NT2/D1 (cell line): ENCODE data around the gene RENBP.

Experiments used
- SUZ12 ChIP-seq: IDR thresholded peaks from 2 replicates; pipeline ENCODE4 v1.6.1; 2011; ENCODE audit not compliant: insufficient read length, insufficient read depth; ENCODE audit errors: extremely low read depth
- YY1 ChIP-seq: IDR thresholded peaks from 2 replicates; pipeline ENCODE4 v1.6.1; 2011; ENCODE audit not compliant: insufficient read length, insufficient read depth

GRCh38 chrX:153909024-153909979 lies 35.1 kb downstream of the RENBP start:
- no peak for TF ChIP-seq YY1
- no peak for TF ChIP-seq SUZ12
